Epithelial cell of esophagus (primary cell): ENCODE measurements around the gene FTSJ1.
A peak's percentile ranks its signal among the peaks of the same experiment; 100 is the strongest.

Source experiments
- DNase-seq: peaks from one replicate; pipeline ENCODE4 v3.0.0; 2010; ENCODE audit warnings: low read depth
- H3K4me3 ChIP-seq: 2 replicates; pipeline ENCODE4 v1.5.1; 2011; ENCODE audit warnings: mild to moderate bottlenecking, low read length, control low read depth
- TF ChIP-seq, protein P1 (sequence below): IDR thresholded peaks from 2 replicates; pipeline ENCODE4 v1.5.1; 2011; ENCODE audit warnings: low read depth, mild to moderate bottlenecking, low read length, control low read depth, inconsistent platforms; ENCODE audit not compliant: insufficient read depth; ENCODE audit errors: missing control alignments

The FTSJ1 gene

DNA sequence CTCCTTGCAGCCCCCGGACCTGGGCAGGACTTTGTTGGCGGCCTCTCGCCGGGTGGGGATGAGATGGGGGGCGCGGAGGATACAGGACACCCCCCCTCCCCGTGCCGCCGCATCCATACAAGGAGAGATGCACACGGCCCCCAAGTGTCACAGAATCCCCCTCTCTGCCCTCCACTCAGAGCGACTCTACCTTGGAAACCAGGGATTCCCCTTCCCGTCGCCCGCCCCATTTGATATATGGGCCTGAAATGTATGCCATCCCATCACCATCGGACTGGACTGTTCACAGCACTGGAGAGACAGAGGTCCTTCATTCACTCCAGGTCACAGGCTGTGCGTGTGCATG lies 33.2 kb downstream of the FTSJ1 start:
- H3K4me3 ChIP-seq, result peak overlapping the region; percentile 69
- TF ChIP-seq, protein P1, sequence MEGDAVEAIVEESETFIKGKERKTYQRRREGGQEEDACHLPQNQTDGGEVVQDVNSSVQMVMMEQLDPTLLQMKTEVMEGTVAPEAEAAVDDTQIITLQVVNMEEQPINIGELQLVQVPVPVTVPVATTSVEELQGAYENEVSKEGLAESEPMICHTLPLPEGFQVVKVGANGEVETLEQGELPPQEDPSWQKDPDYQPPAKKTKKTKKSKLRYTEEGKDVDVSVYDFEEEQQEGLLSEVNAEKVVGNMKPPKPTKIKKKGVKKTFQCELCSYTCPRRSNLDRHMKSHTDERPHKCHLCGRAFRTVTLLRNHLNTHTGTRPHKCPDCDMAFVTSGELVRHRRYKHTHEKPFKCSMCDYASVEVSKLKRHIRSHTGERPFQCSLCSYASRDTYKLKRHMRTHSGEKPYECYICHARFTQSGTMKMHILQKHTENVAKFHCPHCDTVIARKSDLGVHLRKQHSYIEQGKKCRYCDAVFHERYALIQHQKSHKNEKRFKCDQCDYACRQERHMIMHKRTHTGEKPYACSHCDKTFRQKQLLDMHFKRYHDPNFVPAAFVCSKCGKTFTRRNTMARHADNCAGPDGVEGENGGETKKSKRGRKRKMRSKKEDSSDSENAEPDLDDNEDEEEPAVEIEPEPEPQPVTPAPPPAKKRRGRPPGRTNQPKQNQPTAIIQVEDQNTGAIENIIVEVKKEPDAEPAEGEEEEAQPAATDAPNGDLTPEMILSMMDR, result no peak
- no peak for DNase-seq

GRCh38 chrX:48509619-48510018 lies 33.6 kb downstream of the FTSJ1 start:
- peak overlapping the region; percentile 69 for H3K4me3 ChIP-seq
- no peak for DNase-seq
- TF ChIP-seq, protein P1, result no peak

DNA sequence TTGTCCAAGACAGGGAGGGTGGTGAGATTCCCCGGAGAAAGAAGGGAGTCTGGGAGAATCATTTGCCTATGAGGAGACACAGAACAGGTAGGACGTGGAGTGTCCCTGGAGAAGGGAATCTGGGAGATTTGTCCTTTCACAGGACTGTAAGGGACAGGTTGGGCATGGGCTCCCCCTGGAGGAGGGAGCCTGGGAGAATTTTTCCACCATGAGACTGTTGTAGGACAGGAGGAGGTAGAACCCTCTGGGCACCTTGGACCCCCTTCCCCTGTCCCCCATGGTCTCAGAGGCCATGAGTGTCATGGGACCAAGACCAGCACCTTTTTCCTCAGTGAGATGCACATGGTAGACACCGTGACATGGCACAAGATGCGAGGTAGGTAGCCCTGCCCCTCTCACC lies 35.6 kb downstream of the FTSJ1 start:
- no peak overlapping the region for H3K4me3 ChIP-seq
- DNase-seq, result no peak
- TF ChIP-seq, protein P1, result peak; percentile 51

GRCh38 chrX:48512371-48512935 lies 36.5 kb downstream of the FTSJ1 start:
- no peak for DNase-seq
- TF ChIP-seq, protein P1, result no peak
- H3K4me3 ChIP-seq, result no peak overlapping the region

DNA sequence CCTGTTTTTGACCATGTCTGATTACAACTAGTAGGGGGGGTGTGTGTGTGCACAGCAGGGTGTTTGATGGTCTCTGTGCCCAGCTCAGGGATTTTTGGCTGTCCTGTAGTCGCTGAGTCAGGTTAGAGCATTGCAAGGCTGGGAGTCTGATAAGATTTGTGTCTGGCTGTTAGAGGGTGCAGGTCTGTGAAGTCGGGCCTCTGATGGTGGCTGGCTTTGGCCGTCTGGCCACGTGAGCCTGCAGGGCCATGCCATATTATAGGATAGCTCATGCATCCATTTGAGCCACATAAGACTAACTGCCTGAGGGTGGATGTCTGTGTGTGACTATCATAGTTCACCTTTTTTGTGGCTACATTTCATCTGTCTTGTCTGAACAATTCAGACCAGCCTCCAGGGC lies 37.7 kb downstream of the FTSJ1 start:
- no peak for DNase-seq
- H3K4me3 ChIP-seq, result no peak overlapping the region
- TF ChIP-seq, protein P1, result no peak

- TF ChIP-seq, protein P1, result no peak
- peak; percentile 71 for DNase-seq
- no peak overlapping the region for H3K4me3 ChIP-seq
These were observed 38.3 kb downstream of the FTSJ1 start for GRCh38 chrX:48514126-48514806.
